GM18520 (cell line): ENCODE results near the gene HSFX2.
"Not testable (repeated sequence)": the region's sequence is repeated elsewhere in the genome, so short reads cannot be mapped to it uniquely, and the experiment has no call there.

Experiments
- ATAC-seq: cut with Tn5 transposase; IDR thresholded peaks from one replicate; pipeline ENCODE4 v1.9.1; 2021; ENCODE audit not compliant: unreplicated experiment

The HSFX2 gene

GRCh38 chrX:149590993-149591392, 4.1 kb downstream of the HSFX2 start:
- not testable (repeated sequence) for ATAC-seq

DNA sequence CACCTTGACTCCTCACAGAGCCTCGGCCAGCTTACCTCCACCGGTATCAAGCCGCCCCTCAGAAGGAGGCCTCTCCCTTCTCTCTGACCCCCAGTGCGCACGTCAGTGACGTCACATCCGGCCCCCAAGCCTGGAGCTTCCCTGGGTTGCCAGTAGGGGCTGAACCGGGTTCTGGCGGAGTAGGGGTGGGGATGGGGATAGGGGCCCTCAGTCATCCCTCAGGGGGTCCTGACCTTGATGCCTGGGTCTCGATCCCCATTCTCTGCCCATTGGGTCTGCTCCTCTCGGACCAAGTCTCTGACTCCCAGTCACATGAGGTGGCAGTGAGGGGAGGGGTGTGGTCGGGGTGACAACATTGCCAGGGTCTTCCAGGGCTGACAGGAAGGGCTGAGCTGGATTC, 7.8 kb downstream of the HSFX2 start, which contains the start of gene MAGEA9B:
Gene MAGEA9B (minus strand): TSS at position 101 of the 400 bp plus-strand sequence. CDS start 4,280 bp downstream, outside the sequence.
- ATAC-seq: not testable (repeated sequence)

DNA sequence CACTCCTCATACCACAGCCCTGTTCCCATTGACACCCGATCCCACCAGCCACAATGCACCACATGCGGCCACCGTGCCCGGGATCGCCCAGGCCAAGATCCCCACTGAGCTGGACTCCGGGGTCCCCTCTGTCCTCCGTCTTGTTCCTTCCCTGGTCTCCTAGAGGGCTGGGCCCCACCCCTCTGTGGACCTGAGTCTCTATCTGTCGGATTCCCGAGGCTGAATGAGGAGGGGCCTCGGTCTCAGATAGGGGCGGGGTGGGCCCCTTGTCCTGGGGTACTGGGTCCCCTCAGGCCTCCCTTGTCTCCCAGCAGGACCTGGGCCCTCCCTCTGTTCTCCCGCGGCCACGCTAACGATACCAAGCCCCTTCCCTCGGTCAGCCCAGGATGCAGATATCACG, 9.5 kb downstream of the HSFX2 start:
- ATAC-seq: not testable (repeated sequence)

DNA sequence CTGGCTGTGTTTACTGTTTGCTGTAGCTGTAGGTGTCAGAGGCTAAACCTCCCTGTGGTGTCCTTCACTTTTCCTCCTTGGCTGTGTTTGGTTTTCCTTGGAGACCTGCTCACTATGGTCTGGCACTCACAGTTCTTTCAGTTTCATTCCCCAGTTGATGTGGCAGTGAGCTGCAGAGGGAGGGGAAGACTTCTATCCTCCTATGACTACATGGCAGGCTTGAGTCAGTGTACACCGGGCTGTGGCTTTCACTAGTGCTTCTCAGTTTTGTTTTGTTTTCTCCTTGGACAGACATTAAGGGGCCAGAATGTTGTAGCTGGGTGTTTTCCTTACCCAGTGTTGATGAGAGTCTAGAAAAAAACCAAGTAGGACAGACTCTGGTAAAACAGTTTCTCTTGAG, 21.7 kb downstream of the HSFX2 start:
- peak; percentile 99 for ATAC-seq

- ATAC-seq: no peak
Measured at GRCh38 chrX:149572743-149573142, 22.4 kb downstream of the HSFX2 start.

- ATAC-seq: no peak
Measured at GRCh38 chrX:149571770-149572169, 23.3 kb downstream of the HSFX2 start.

- no peak for ATAC-seq
Measured at GRCh38 chrX:149570668-149571067, 24.4 kb downstream of the HSFX2 start.

- ATAC-seq: no peak
Measured at GRCh38 chrX:149569770-149570169, 25.3 kb downstream of the HSFX2 start.

DNA sequence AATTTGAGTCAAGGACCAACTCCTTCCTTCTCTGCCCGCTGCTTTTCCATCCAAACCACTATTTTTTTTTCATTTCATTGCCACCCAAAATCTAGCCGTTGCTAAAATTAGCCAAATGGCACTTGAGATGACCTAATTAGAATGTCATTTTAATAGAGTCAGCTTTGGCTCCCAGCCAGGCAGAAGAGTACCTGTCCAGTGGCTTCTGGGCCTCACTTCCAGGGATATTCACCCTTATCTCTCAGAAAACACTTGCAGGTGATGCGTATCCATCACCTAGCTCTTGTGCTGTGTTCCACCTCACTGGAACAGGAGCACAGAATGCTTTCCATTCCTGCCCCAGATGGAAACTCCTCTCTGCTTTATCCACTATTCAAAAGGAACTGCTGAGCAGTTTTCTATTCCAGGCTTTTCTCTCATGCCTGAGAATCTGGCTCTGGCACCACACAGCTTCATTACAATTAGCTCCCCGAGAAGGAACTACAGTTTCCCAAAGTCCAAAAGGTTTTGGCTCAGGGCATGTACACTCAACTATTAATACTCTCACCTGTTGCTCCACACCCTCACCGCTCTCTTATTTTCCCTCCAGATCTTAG, 26.3 kb downstream of the HSFX2 start:
- no peak for ATAC-seq

GRCh38 chrX:149567621-149568417, 27.3 kb downstream of the HSFX2 start:
- ATAC-seq: no peak

DNA sequence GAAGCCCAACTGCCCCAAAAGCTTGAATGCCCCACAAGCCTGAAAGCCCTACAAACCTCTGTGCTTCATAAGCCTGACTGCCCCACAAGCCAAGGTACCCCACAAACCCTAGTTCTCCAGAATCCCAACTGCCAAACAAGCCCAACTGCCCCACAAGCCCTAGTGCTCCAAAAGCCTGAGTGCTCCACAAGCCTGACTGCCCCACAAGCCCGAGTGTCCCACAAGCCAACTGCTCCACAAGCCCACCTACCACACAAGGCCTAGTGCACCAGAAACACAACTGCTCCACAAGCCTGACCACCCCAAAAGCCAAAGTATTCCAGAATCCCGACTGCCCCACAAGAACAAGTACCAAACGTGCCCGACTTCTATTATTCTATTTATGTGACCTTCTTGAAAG, 31.8 kb downstream of the HSFX2 start:
- no peak for ATAC-seq

DNA sequence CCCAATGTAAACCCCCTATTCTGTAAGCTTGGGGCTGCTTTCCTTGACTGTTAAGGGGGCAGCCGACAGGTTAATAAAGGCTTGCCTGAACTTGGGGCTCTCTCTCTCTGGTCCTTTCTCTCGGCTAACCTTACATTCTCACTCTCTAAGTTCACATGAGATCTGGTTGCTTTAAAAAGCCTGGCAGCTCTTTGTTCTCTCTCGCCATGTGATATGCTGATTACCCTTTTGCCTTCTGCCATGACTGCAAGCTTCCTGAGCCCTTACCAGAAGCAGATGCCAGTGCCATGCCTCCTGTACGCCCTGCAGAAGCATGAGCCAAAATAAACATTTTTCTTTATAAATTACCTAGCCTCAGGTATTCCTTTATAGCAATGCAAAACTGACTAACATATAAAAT, 39.9 kb downstream of the HSFX2 start:
- not testable (repeated sequence) for ATAC-seq

- not testable (repeated sequence) for ATAC-seq
Measured at GRCh38 chrX:149551939-149552248, 43.2 kb downstream of the HSFX2 start.

DNA sequence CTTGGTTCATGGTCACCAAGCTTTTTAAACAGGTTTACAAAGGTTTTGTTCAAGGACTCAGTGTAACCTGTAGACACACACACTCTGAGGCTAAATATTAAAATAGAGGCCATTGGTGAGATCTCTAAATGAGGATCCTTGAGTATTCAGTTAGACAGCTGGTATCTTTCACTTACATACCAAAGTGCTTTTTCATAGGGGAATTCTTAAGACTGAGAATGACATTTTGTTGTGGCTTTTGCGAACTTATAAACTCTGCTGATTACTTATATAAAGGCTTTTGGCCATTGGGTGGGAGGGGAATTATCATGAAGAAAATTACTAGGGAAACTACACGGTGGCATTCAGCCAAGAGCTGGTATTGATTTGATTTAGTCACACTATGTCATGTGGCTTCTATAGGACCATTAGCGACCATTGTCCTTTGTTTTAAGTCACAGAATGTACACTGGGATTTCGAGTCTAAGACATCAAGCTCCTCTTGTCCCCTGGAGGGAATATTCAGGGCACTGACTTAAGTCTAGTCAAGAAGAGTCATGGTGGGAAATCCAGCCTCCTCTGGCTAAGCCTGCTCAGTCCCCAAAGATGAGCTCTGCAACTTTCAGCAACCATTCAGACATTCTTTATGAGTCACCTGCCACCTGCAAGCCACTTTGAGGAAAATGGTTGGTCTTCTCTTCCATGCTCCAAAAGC, 43.7 kb downstream of the HSFX2 start:
- ATAC-seq: peak; percentile 45

DNA sequence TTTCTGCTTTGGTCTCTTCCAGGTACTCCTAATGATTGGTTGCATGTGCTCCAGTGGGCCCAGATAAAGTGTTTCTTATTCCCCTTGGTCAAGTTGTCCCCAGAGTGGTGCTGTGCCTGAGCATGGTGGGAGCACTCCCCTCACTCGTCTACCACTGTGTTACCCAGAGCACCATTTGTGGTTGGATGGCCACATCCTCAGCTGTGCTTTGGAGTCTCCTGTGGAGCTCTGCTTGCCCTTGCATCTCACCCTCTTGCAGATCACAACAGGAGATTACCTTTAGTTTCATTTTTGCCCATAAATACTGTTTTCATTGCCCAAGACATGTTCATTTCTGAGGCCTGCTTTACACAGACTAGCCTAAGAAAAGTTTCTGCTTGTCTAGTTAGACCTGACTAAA, 44.7 kb downstream of the HSFX2 start:
- ATAC-seq: not testable (repeated sequence)

DNA sequence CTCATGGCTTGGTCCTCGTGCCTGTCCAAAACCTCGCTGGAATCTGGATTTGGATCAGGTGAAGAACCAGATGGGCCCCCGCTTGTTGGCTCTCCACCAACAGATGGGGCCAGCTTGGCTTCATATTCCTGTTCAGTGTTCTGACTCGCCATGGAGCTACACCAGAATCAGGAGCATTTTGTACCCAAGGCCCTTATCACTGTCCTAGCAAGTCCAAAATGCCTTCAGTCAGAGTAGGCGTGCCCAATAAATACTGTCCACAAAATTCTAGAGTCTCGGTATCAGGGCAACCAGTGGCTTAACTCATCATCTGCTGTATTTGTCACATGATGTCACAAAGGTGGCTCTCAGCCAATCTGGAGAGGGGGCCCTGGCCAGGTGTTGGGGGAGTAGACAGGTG, 45.4 kb downstream of the HSFX2 start, which contains the start of gene HSFX3:
Gene HSFX3 (minus strand): TSS at position 224 of the 400 bp plus-strand sequence. CDS start 72 bp downstream, at position 152.
- ATAC-seq: not testable (repeated sequence)

DNA sequence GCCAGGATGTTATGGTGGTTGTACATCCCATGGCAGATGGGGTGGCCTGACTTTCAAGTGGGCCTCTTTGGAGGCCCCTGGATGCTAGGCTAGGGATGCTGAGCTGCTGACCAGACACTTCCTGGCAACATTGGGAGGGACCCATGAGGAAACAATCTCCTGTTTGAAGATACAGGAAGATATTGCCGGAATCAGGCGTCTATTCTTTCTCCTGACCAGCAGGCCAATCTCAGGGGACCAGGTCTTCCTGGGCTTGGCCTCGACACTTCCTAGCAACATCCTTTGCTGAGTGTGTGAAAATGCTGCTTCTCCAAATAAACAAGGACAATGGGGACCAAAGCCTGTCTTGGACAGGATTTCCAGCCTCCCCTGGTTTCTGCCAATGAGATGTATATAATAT, 47.3 kb downstream of the HSFX2 start:
- not testable (repeated sequence) for ATAC-seq

GRCh38 chrX:149546962-149547361, 48.2 kb downstream of the HSFX2 start:
- not testable (repeated sequence) for ATAC-seq

DNA sequence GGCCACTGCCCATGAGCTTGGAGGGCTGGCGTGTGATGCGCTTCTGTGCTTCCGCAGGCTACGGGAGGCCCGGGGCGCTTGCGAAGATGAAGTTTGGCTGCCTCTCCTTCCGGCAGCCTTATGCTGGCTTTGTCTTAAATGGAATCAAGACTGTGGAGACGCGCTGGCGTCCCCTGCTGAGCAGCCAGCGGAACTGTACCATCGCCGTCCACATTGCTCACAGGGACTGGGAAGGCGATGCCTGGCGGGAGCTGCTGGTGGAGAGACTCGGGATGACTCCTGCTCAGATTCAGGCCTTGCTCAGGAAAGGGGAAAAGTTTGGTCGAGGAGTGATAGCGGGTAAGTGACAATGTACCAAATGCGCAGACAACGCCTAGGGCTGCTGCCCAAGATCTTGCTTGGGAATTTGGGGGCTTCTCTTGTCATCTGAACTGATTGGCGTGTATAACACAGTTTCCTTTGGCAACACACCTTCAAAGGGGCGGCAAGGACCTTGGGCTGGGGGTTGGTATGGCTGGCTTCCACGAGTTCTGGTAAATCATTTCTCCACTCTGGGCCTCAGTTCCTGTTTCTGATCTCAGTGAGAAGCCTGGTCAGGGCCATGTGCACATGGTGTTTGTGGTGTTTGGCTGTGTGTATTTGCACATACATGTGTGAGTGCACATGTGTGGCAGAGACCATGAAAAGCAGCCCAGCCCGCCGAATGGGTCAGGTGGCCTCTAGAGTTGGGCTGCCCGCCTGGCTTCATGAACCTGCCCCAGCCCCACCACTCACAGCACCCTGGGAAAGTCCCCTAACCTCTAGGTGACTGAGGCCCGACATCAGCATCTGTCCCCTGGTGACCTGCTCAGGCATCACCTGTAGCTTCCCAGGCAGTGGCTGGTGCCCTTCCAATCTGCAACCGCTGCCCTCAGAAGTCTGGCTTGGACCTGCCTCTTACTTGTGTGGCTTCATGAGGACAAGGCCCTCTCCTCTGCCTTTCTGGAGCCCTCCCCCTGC, 49.3 kb downstream of the HSFX2 start:
- ATAC-seq: not testable (repeated sequence)
